HepG2 (cell line): ENCODE measurements around the gene NCOA5. TPM values are rescaled to one million over a fixed set of nuclear protein-coding genes. Genes with fewer than 3 reads are reported as not detected.

ENCODE experiments used
- ARID3A ChIP-seq: IDR thresholded peaks from 2 replicates; pipeline ENCODE4 v1.6.1; 2012; ENCODE audit warnings: low read depth, low read length, improper control_type of control experiment
- ARID4A ChIP-seq: sonication (generic); formaldehyde crosslinking; IDR thresholded peaks from 2 replicates; pipeline ENCODE4 v1.5.0; 2020; ENCODE audit warnings: mild to moderate bottlenecking, missing genetic modification reagents, borderline replicate concordance
- ATF1 ChIP-seq: IDR thresholded peaks from 2 replicates; pipeline ENCODE4 v1.6.1; 2016; ENCODE audit warnings: mild to moderate bottlenecking, control low read depth
- BRCA1 ChIP-seq: sonication (generic); formaldehyde crosslinking; IDR thresholded peaks from 2 replicates; pipeline ENCODE4 v1.4.0; 2020; ENCODE audit warnings: missing genetic modification reagents
- IRF2 ChIP-seq: IDR thresholded peaks from 2 replicates; pipeline ENCODE4 v1.6.1; 2018; ENCODE audit warnings: missing genetic modification reagents, missing compliant biosample characterization
- KLF15 ChIP-seq: sonication (generic); formaldehyde crosslinking; IDR thresholded peaks from 2 replicates; pipeline ENCODE4 v1.8.1; 2023; ENCODE audit warnings: borderline replicate concordance, mild to moderate bottlenecking, inconsistent platforms, missing genetic modification reagents, mixed read lengths
- MEIS1 ChIP-seq: sonication (generic); formaldehyde crosslinking; IDR thresholded peaks from 2 replicates; pipeline ENCODE4 v1.9.0; 2021; ENCODE audit warnings: mild to moderate bottlenecking, missing genetic modification reagents, moderate library complexity, borderline replicate concordance
- MEIS2 ChIP-seq: sonication (generic); formaldehyde crosslinking; IDR thresholded peaks from 2 replicates; pipeline ENCODE4 v1.9.0; 2021; ENCODE audit warnings: mild to moderate bottlenecking, missing genetic modification reagents
- NFKB2 ChIP-seq: sonication (generic); formaldehyde crosslinking; IDR thresholded peaks from 2 replicates; pipeline ENCODE4 v1.4.0; 2020; ENCODE audit warnings: missing genetic modification reagents, borderline replicate concordance
- PAF1 ChIP-seq: IDR thresholded peaks from 2 replicates; pipeline ENCODE4 v1.6.1; 2016; ENCODE audit warnings: missing genetic modification reagents, missing compliant biosample characterization
- POLR2G ChIP-seq: fragments of 200-400 bp; formaldehyde crosslinking; IDR thresholded peaks from 2 replicates; pipeline ENCODE4 v1.6.1; 2018; ENCODE audit warnings: mild to moderate bottlenecking, low read depth, low read length, moderate library complexity
- SRSF4 ChIP-seq: fragments of 200-400 bp; formaldehyde crosslinking; IDR thresholded peaks from one replicate; pipeline ENCODE4 v1.6.1; 2018; ENCODE audit warnings: mild to moderate bottlenecking, low read depth, low read length, moderate library complexity; ENCODE audit not compliant: poor library complexity, severe bottlenecking
- ZMYM3 ChIP-seq: sonication (generic); formaldehyde crosslinking; IDR thresholded peaks from 2 replicates; pipeline ENCODE4 v1.5.1; 2020; ENCODE audit warnings: mild to moderate bottlenecking, missing genetic modification reagents
- ZNF124 ChIP-seq: sonication (generic); formaldehyde crosslinking; IDR thresholded peaks from 2 replicates; pipeline ENCODE4 v1.4.0; 2020; ENCODE audit warnings: missing genetic modification reagents
- ZNF276 ChIP-seq: sonication (generic); formaldehyde crosslinking; IDR thresholded peaks from 2 replicates; pipeline ENCODE4 v1.4.0; 2020; ENCODE audit warnings: mild to moderate bottlenecking, low read depth, missing genetic modification reagents
- ZNF451 ChIP-seq: sonication (generic); formaldehyde crosslinking; IDR thresholded peaks from 2 replicates; pipeline ENCODE4 v1.5.0; 2020; ENCODE audit warnings: mild to moderate bottlenecking, missing genetic modification reagents
- ZXDC ChIP-seq: sonication (generic); formaldehyde crosslinking; IDR thresholded peaks from 2 replicates; pipeline ENCODE4 v1.5.0; 2020; ENCODE audit warnings: mild to moderate bottlenecking, missing genetic modification reagents
- polyA plus RNA-seq, 8 experiments: library from polyadenylated mRNA; depleted of rRNA in 3 of 8; stranded (reverse) in 7 of 8; unstranded in 1 of 8; fragments of >200 nt; fragmentation: Illumina TruSeq in 4 of 8; extraction: Trizol in 4 of 8; gene quantifications; 2 replicates each; pipeline versions ENCODE4 v1.2.1 to v1.2.3, GENCODE V29; 2011 to 2016; ENCODE audit warnings: low read depth in 4 of 8, missing spikeins in 1 of 8, mixed read lengths in 1 of 8; ENCODE audit not compliant: insufficient read depth in 1 of 8
- total RNA-seq, 5 experiments: library from RNA; depleted of rRNA; stranded (reverse); fragments of >200 nt; fragmentation: Illumina TruSeq; extraction: Trizol; gene quantifications; 2 replicates each; pipeline ENCODE4 v1.2.3, GENCODE V29; 2016; ENCODE audit warnings: low read depth in 1 of 5

Gene NCOA5
- total and polyA plus RNA-seq, 2 of the 13 experiments (the other 11 are each of a cell fraction or from before 2014, with no cell fraction given) = 16.5 to 28.4 TPM

- no peak for TF ChIP-seq POLR2G
- TF ChIP-seq ZNF124 = peak; percentile 16; the same call in 1 of the 2 replicates
- peak; percentile 63 for TF ChIP-seq ZNF276 (CRISPR knock-in tag)
- no peak for TF ChIP-seq ZXDC (CRISPR knock-in tag)
- TF ChIP-seq KLF15 = no peak
- no peak for TF ChIP-seq IRF2 (CRISPR knock-in tag)
- no peak for TF ChIP-seq ZNF451 (CRISPR knock-in tag)
- peak; percentile 98 for TF ChIP-seq ZMYM3 (CRISPR knock-in tag)
- no peak; the same call in 1 of the 2 replicates for TF ChIP-seq MEIS2 (CRISPR knock-in tag)
- 0 out of 2 replicates have a peak, but pooled peaks have one; percentile 37 for TF ChIP-seq MEIS1 (CRISPR knock-in tag)
- TF ChIP-seq ARID4A (CRISPR knock-in tag) = peak; percentile 70; the same call in 1 of the 2 replicates
- no peak for TF ChIP-seq NFKB2 (CRISPR knock-in tag)
- no peak for TF ChIP-seq SRSF4
- no peak for TF ChIP-seq ARID3A
- 0 out of 2 replicates have a peak, but pooled peaks have one; percentile 46 for TF ChIP-seq ATF1
- no peak for TF ChIP-seq PAF1 (CRISPR knock-in tag)
- TF ChIP-seq BRCA1 = no peak
Measured at GRCh38 chr20:46021361-46022359, 68.1 kb downstream of the NCOA5 start (continued).
